Spinal cord (tissue), 10 donors: ENCODE results near the gene GNPTAB. TPM values are rescaled to one million over a fixed set of nuclear protein-coding genes. Genes with fewer than 3 reads are reported as not detected.

Source experiments
- DNase-seq, 6 donors: peaks; one replicate each; pipeline versions ENCODE4 v3.0.0 to v3.0.0-alpha.2; 2013 to 2015; ENCODE audit warnings: low spot score in 6 of 6, low read depth in 4 of 6
- H3K27ac ChIP-seq: one replicate; pipeline ENCODE4 v1.5.1; 2013; ENCODE audit warnings: low read depth, low read length, control low read depth
- H3K27me3 ChIP-seq: one replicate; pipeline ENCODE4 v1.6.1; 2013; ENCODE audit warnings: low read length; ENCODE audit not compliant: control insufficient read depth, insufficient read depth
- H3K36me3 ChIP-seq: one replicate; pipeline ENCODE4 v1.6.1; 2013; ENCODE audit warnings: low read length; ENCODE audit not compliant: control insufficient read depth, insufficient read depth
- H3K4me1 ChIP-seq: one replicate; pipeline ENCODE4 v1.6.1; 2013; ENCODE audit warnings: low read length; ENCODE audit not compliant: control insufficient read depth, insufficient read depth
- H3K4me3 ChIP-seq: one replicate; pipeline ENCODE4 v1.5.1; 2013; ENCODE audit warnings: low read depth, low read length, control low read depth
- H3K9me3 ChIP-seq: one replicate; pipeline ENCODE4 v1.6.1; 2013; ENCODE audit warnings: low read length; ENCODE audit not compliant: control insufficient read depth, insufficient read depth
- WGBS: methylation state at CpG from one replicate; pipeline ENCODE4 v1.1.5; 2013; ENCODE audit warnings: missing lambda C conversion rate; ENCODE audit not compliant: insufficient coverage; 5-methylcytosine and 5-hydroxymethylcytosine counted together
- polyA plus RNA-seq, 2 donors: library from polyadenylated mRNA; unstranded; fragments of 120-200 nt; gene quantifications; one replicate each; pipeline ENCODE4 v1.2.1, GENCODE V29; 2013; ENCODE audit not compliant: insufficient read length in 2 of 2
- total RNA-seq, 2 donors: library from RNA; depleted of rRNA in 1 of 2; stranded (reverse); fragments of 120-200 nt in 1 of 2; fragments of >200 nt in 1 of 2; gene quantifications; one replicate each; pipeline versions ENCODE4 v1.2.3 to v1.2.4, GENCODE V29; 2013 to 2014
- donor health status: healthy.

Gene GNPTAB
- total and polyA plus RNA-seq, 4 donors, result 33.3 to 63.4 (median 59.5) TPM

DNA sequence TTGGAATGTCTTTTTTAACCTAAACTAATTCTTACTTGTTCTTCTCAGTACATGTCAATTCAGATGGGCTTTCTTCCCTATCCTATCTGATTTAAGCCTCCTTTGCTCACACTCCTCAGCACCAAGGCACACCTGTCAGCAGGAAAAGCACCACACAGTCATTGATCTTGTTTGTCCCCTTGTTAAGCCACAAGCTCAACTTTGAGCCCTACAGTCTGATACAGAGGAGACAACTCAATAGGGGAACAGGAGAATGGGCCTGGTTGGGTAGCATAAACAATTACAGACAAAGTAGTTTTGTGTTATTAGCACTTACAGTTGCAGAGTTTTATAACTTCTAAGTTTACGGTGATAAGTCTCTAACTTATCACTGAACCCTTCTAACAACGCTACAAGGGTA, 62.0 kb downstream of the GNPTAB start:
- Histone ChIP-seq H3K4me1 (no peaks in the 10 kb centered on the region), H3K4me3 (no peak overlapping the region), H3K27me3 (no peaks in the 10 kb centered on the region), H3K36me3 (peaks cover 23% of the 10 kb centered on the region), H3K9me3 (no peaks in the 10 kb centered on the region), H3K27ac (no peak overlapping the region)
- no peak for DNase-seq
- 80% methylated on average over 1 of the region's 2 CpGs for WGBS

DNA sequence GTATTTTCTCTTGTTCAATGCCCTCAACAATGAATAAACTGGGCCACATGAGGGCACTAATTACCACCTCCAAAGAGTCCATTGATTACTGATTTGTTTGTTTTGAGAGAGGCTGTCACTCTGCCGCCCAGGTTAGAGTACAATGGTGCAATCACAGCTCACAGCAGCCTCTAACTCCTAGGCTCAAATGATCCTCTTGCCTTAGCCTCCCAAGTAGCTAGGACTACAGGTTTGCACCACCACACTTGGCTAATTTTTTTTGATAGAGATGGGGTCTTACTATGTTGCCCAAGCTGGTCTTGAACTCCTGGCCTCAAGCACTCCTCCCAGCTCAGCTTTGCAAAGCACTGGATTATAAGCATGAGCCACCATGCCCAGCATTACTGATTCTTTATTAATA, 63.2 kb downstream of the GNPTAB start:
- no peak overlapping the region for H3K4me3 ChIP-seq
- H3K36me3 ChIP-seq, result peaks cover 20% of the 10 kb centered on the region
- no CpG with 5 or more reads among the region's 1 CpG for WGBS
- no peaks in the 10 kb centered on the region for H3K4me1 ChIP-seq
- no peak overlapping the region for H3K27ac ChIP-seq
- no peak for DNase-seq
- H3K27me3 ChIP-seq, result no peaks in the 10 kb centered on the region
- no peaks in the 10 kb centered on the region for H3K9me3 ChIP-seq

DNA sequence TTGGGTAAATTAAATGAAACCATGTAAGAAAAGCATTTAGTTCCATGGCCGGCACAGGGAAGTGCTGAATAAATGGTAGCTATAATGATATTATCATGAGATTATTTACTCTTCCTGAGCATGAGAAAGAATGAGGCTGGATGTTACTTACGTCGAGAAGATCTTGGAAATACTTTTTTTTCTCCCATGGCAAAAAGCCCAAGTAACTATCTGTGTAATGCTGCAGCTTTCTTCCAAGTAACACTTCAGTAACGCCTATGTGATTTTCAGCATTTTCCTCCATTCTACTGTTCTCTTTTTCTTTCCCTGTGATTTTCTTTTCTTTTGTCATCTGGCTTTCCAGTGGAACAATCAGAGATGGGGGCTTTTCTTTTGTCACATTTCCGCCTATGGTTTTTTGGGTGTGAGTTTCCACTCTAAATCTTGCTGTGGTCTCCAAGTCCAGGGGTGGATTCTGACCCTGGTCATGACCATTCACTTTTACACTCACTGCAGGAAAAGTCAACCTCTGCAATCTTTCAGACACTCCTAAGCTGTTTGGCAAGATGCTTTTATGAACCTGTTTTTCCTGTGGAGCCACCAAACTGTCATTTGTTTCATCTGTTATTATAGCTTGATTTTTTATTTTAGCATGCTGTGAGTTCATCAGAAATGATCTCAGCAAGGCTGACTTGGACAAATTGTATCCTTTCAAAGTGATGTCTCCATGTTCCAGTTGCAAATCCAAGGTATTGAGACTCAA, 66.5 kb downstream of the GNPTAB start:
- H3K36me3 ChIP-seq, result peaks cover 7% of the 10 kb centered on the region
- no peaks in the 10 kb centered on the region for H3K4me1 ChIP-seq
- no CpG with 5 or more reads among the region's 5 CpGs for WGBS
- DNase-seq, result peak in 1 of 6 donors; percentile 32
- no peaks in the 10 kb centered on the region for H3K27me3 ChIP-seq
- H3K4me3 ChIP-seq, result no peak overlapping the region
- no peaks in the 10 kb centered on the region for H3K9me3 ChIP-seq
- no peak overlapping the region for H3K27ac ChIP-seq

DNA sequence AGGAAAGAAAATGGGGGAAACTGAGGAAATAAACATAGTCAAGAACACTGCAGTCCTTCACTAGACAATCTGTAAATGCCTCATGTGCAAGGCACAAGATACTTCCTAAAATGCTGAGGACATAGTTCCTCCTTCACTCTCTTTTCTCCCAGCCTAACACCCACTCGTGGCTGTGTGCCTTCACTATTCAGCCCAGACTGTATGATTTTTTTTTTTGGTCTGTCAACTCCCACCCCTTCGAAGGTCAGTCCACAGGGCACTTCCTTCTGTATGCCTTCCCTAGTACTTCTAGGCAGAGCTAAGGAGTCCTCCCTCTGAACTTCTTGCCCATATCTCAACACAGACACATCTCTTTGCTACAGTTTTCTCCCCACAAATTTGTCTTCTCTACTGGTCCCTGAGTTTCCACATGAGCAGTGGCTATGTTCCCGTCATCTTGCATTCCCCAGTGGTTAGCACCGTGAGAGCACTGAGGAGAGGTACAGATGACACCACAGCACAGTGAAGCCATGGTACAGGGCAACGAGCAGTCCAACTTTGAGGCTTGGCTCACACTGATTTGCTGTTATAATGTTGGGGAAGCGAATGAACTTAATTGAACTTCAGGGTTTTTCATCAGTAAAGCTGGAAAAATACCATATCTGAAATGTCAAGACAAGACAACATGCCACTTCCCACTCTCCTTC, 67.4 kb downstream of the GNPTAB start:
- no peak overlapping the region for H3K27ac ChIP-seq
- H3K36me3 ChIP-seq, result peaks cover 8% of the 10 kb centered on the region

DNA sequence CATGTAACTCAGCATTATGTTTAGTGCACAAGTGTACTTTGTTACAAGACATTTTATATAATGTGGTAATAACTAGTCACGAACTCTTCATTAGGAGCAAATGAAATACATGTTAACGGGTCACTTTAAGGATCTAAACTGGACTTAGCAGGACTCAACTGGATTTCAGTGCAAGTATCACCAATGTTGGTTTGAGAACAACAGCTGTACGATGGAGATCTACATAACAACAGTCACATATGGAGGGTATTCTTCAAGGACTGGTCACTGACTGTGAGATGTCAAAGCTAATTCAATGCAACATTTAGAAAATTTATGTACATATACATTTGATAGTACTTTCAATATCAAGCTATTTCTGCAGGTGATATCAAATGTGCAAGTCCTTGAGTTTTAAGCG, 69.0 kb downstream of the GNPTAB start:
- no CpG with 5 or more reads among the region's 4 CpGs for WGBS
- H3K27me3 ChIP-seq, result no peaks in the 10 kb centered on the region
- H3K4me1 ChIP-seq, result no peaks in the 10 kb centered on the region
- no peak overlapping the region for H3K27ac ChIP-seq
- H3K9me3 ChIP-seq, result no peaks in the 10 kb centered on the region
- H3K4me3 ChIP-seq, result no peak overlapping the region
- no peak for DNase-seq
- peaks cover 8% of the 10 kb centered on the region for H3K36me3 ChIP-seq

More for the DNA sequence above, 67.4 kb downstream of the GNPTAB start:
- no peak for DNase-seq
- Histone ChIP-seq H3K27me3 (no peaks in the 10 kb centered on the region), H3K4me3 (no peak overlapping the region), H3K9me3 (no peaks in the 10 kb centered on the region), H3K4me1 (no peaks in the 10 kb centered on the region)
- WGBS, result 85% methylated on average over 5 of the region's 6 CpGs

DNA sequence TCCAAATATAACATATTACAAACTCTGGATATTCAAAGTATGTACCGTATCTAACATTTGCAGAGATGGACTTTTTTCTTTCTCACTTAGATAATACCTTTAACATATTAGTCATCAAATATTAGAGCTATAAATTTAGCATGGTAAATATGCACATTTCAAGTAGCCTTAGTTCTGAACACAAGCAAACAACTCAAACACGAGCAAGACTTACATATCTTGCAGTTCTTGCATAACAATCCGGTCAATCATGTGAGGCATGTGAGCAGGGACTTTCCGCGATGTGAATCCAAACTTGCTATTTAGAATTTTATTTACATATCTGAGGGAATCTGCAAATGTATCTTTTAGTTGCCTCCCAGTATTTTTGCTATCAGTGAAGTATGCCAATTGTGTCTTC, 69.4 kb downstream of the GNPTAB start:
- WGBS, result no CpG with 5 or more reads among the region's 5 CpGs

DNA sequence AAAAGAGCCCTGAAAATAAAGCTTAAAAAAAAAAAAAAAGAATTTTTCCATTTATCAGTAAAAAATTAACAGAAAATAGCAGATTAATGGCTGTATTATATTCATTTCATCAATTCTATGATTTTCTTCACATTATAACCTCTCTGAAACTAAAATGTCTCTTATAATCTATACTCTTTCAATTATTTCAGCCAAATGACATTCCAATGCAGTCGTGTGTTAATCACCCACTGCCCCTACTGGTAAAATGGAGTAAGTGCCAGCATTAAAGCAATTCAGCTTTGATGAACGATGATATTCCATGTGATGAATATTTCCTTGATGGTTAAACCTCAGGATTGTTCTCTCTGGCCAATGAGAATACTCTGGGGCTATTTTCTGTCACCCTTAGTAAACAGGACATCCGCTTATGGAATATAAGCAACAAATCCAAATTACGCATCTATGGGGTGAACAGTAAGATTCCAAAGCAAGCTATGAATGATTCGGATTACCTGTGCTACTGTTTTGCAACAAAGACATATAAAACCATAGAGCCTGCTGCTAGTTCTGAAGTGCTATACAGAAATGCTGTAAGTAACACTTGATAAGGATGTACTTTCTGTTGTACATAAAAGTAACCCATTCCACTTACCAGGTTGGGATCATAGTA, 71.2 kb downstream of the GNPTAB start:
- Histone ChIP-seq H3K27ac (no peak overlapping the region), H3K4me3 (no peak overlapping the region), H3K4me1 (no peaks in the 10 kb centered on the region), H3K9me3 (no peaks in the 10 kb centered on the region), H3K27me3 (no peaks in the 10 kb centered on the region), H3K36me3 (peaks cover 8% of the 10 kb centered on the region)
- peak in 2 of 6 donors; percentile 35 to 61 for DNase-seq
- 100% methylated on average over 2 of the region's 5 CpGs for WGBS

More for the DNA sequence above, 69.4 kb downstream of the GNPTAB start:
- Histone ChIP-seq H3K4me3 (no peak overlapping the region), H3K27me3 (no peaks in the 10 kb centered on the region), H3K9me3 (no peaks in the 10 kb centered on the region), H3K36me3 (peaks cover 8% of the 10 kb centered on the region), H3K4me1 (no peaks in the 10 kb centered on the region), H3K27ac (no peak overlapping the region)
- DNase-seq, result no peak

DNA sequence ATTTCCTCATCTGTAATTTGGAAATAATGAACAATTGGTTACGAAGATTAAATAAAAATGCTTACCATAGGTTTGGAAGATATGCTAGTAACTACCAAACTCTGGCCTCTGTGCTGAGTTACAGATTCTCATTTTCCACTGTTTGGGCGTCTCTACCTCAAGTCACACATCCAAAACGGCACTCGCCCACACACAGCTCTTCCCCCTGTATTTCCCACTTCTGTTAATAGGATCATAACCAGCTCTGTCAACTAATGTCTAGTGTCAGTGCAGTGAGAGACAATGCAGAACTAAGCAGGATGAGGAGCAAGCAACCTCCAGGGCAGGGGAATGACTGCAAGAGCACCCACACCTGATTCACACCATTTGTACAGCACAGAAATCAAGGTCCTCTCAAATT, 80.6 kb downstream of the GNPTAB start:
- DNase-seq, result no peak
- Histone ChIP-seq H3K27ac (no peak overlapping the region), H3K4me1 (no peaks in the 10 kb centered on the region), H3K36me3 (peaks cover 26% of the 10 kb centered on the region), H3K4me3 (no peak overlapping the region), H3K9me3 (no peaks in the 10 kb centered on the region), H3K27me3 (no peaks in the 10 kb centered on the region)
- WGBS, result 80% methylated on average over 1 of the region's 4 CpGs

DNA sequence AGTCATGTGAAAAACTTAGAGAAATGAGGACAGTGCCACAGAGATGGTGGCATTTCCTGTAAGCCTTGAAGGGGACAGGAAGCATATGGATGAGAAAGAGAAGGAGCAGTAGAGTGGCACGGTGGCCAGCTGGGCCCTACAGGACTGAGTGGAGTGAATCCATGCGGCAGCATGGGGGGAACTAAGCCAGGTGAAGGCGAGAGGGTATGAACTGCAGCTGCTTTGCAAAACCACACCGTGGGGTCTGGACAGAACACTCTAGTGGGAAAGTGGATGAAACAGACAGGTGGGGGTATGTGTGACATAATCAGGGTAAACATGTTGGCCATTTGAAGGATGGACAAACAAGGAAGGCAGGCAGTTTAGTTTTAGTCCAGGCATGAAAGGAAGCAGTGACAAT, 81.1 kb downstream of the GNPTAB start:
- Histone ChIP-seq H3K36me3 (peaks cover 26% of the 10 kb centered on the region), H3K27me3 (no peaks in the 10 kb centered on the region), H3K4me3 (no peak overlapping the region), H3K9me3 (no peaks in the 10 kb centered on the region), H3K27ac (no peak overlapping the region), H3K4me1 (no peaks in the 10 kb centered on the region)
- 90% methylated on average over 4 of the region's 4 CpGs for WGBS
- no peak for DNase-seq
